H1 (cell line): Measurements from ENCODE around the gene FLT3. TPM values are rescaled to one million over a fixed set of nuclear protein-coding genes. Genes with fewer than 3 reads are reported as not detected.

ENCODE experiments used
- CTCF ChIA-PET: fragments of 300-600 bp; sonication (Branson Sonifier 250); formaldehyde crosslinking; loops from one replicate; lab custom pipeline; 2021; ENCODE audit not compliant: partially characterized antibody; lab: Charles Lee
- POLR2A ChIA-PET: fragments of 300-600 bp; sonication (Branson Sonifier 250); formaldehyde crosslinking; loops from one replicate; lab custom pipeline; 2021; ENCODE audit warnings: inconsistent platforms; ENCODE audit not compliant: partially characterized antibody; lab: Charles Lee
- DNase-seq, 2 experiments: peaks; one replicate each; pipeline versions ENCODE4 v3.0.0 to v3.0.0-alpha.2; 2010 to 2022; ENCODE audit warnings: low spot score in 2 of 2, low read depth in 1 of 2, mixed read lengths in 1 of 2
- FAIRE-seq: peaks from 2 replicates; lab custom pipeline; 2011; peaks lifted over from hg19 to GRCh38; lab: Jason Lieb, UNC
- H2AFZ ChIP-seq: 2 replicates; pipeline ENCODE4 v1.8.1; 2012; ENCODE audit warnings: low read length, inconsistent platforms
- H2AK5ac ChIP-seq: 2 replicates; pipeline ENCODE4 v1.6.1; 2013; ENCODE audit warnings: low read depth, low read length
- H2BK120ac ChIP-seq: replicated peaks from 2 replicates; pipeline ENCODE3; 2013; ENCODE audit warnings: low read depth, low read length, inconsistent platforms
- H2BK12ac ChIP-seq: 2 replicates; pipeline ENCODE4 v1.6.1; 2013; ENCODE audit warnings: low read depth, low read length
- H2BK15ac ChIP-seq: 2 replicates; pipeline ENCODE4 v1.6.1; 2013; ENCODE audit warnings: low read length
- H2BK20ac ChIP-seq: 2 replicates; pipeline ENCODE4 v1.6.1; 2013; ENCODE audit warnings: low read length
- H2BK5ac ChIP-seq: 2 replicates; pipeline ENCODE4 v1.6.1; 2013; ENCODE audit warnings: low read depth, low read length
- H3K14ac ChIP-seq: 2 replicates; pipeline ENCODE4 v1.6.1; 2013; ENCODE audit warnings: inconsistent platforms; ENCODE audit not compliant: insufficient read length
- H3K18ac ChIP-seq: 2 replicates; pipeline ENCODE4 v1.6.1; 2013; ENCODE audit warnings: low read length; ENCODE audit errors: extremely low read depth
- H3K23ac ChIP-seq: 2 replicates; pipeline ENCODE4 v1.6.1; 2013; ENCODE audit warnings: inconsistent platforms; ENCODE audit not compliant: insufficient read length
- H3K23me2 ChIP-seq: 2 replicates; pipeline ENCODE4 v1.6.1; 2013; ENCODE audit warnings: low read depth, low read length
- H3K27ac ChIP-seq: 2 replicates; pipeline ENCODE4 v1.6.1; 2011; ENCODE audit warnings: low read depth, low read length, inconsistent platforms
- H3K27me3 ChIP-seq, 4 experiments: replicated peaks in 1 of 4; 1 replicate in 1 of 4; 2 replicates in 3 of 4; pipeline versions ENCODE4 v1.6.1 to v1.8.1; 2011 to 2013; ENCODE audit warnings: low read length in 3 of 4, mild to moderate bottlenecking in 3 of 4, inconsistent platforms in 2 of 4, mixed read lengths in 2 of 4, moderate library complexity in 1 of 4; ENCODE audit not compliant: control insufficient read depth in 3 of 4, insufficient read depth in 3 of 4; ENCODE audit errors: extremely low read depth in 1 of 4
- H3K36me3 ChIP-seq, 4 experiments: 2 replicates each; pipeline versions ENCODE4 v1.6.1 to v1.8.1; 2011 to 2013; ENCODE audit warnings: mild to moderate bottlenecking in 4 of 4, low read length in 3 of 4, moderate library complexity in 2 of 4, control low read depth in 1 of 4, inconsistent platforms in 1 of 4; ENCODE audit not compliant: insufficient read depth in 4 of 4, control insufficient read depth in 2 of 4
- H3K4ac ChIP-seq: replicated peaks from 2 replicates; pipeline ENCODE3; 2013; ENCODE audit warnings: low read length, low read depth, mixed read lengths, inconsistent platforms; ENCODE audit not compliant: insufficient read length
- H3K4me1 ChIP-seq, 4 experiments: replicated peaks in 1 of 4; 1 replicate in 1 of 4; 2 replicates in 3 of 4; pipeline versions ENCODE4 v1.6.1 to v1.8.1; 2011 to 2013; ENCODE audit warnings: low read length in 3 of 4, inconsistent platforms in 2 of 4, mixed read lengths in 1 of 4; ENCODE audit not compliant: insufficient read depth in 4 of 4, control insufficient read depth in 3 of 4
- H3K4me2 ChIP-seq, 2 experiments: 2 replicates each; pipeline versions ENCODE4 v1.6.1 to v1.8.1; 2011 to 2013; ENCODE audit warnings: low read depth in 2 of 2, low read length in 2 of 2, control low read depth in 1 of 2, inconsistent platforms in 1 of 2, mild to moderate bottlenecking in 1 of 2; ENCODE audit not compliant: insufficient read depth in 1 of 2
- H3K4me3 ChIP-seq, 4 experiments: fragments of 200-600, 300-600 bp in 1 of 4; sonication (generic), shearing (Covaris generic), sonication (Bioruptor Twin) in 1 of 4; 2 replicates each; pipeline versions ENCODE4 v1.5.1 to v1.8.1; 2011 to 2016; ENCODE audit warnings: low read length in 4 of 4, low read depth in 3 of 4, control low read depth in 2 of 4, inconsistent platforms in 2 of 4, mild to moderate bottlenecking in 2 of 4, mixed read lengths in 1 of 4, moderate library complexity in 1 of 4; ENCODE audit not compliant: insufficient read depth in 2 of 4; ENCODE audit errors: extremely low read depth in 1 of 4
- H3K56ac ChIP-seq: replicated peaks from 2 replicates; pipeline ENCODE3; 2013; ENCODE audit warnings: low read depth, mild to moderate bottlenecking, mixed read lengths, low read length, inconsistent platforms; ENCODE audit not compliant: insufficient read length
- H3K79me1 ChIP-seq: 2 replicates; pipeline ENCODE4 v1.6.1; 2013; ENCODE audit warnings: low read depth, low read length, control low read depth
- H3K79me2 ChIP-seq, 2 experiments: 2 replicates each; pipeline versions ENCODE4 v1.6.1 to v1.8.1; 2012 to 2013; ENCODE audit warnings: low read length in 2 of 2, mild to moderate bottlenecking in 2 of 2, inconsistent platforms in 1 of 2; ENCODE audit not compliant: insufficient read depth in 2 of 2, control insufficient read depth in 1 of 2
- H3K9ac ChIP-seq, 4 experiments: replicated peaks in 1 of 4; 1 replicate in 1 of 4; 2 replicates in 3 of 4; pipeline versions ENCODE4 v1.6.1 to v1.8.1; 2011 to 2013; ENCODE audit warnings: low read depth in 3 of 4, low read length in 3 of 4, control low read depth in 2 of 4, mild to moderate bottlenecking in 2 of 4, moderate library complexity in 2 of 4, inconsistent platforms in 1 of 4; ENCODE audit errors: extremely low read depth in 1 of 4
- H3K9me3 ChIP-seq, 2 experiments: 2 replicates each; pipeline versions ENCODE4 v1.6.1 to v1.8.1; 2012 to 2013; ENCODE audit warnings: mild to moderate bottlenecking in 2 of 2, moderate library complexity in 2 of 2, control low read depth in 1 of 2, inconsistent platforms in 1 of 2, low read depth in 1 of 2, low read length in 1 of 2, mixed read lengths in 1 of 2; ENCODE audit not compliant: insufficient read depth in 2 of 2
- H4K20me1 ChIP-seq, 2 experiments: replicated peaks in 1 of 2; 2 replicates each; pipeline versions ENCODE3 to v1.8.1; 2011 to 2013; ENCODE audit warnings: inconsistent platforms in 2 of 2, low read length in 2 of 2, mild to moderate bottlenecking in 1 of 2; ENCODE audit not compliant: insufficient read depth in 2 of 2, control insufficient read depth in 1 of 2
- H4K5ac ChIP-seq: 2 replicates; pipeline ENCODE4 v1.6.1; 2013; ENCODE audit warnings: low read length, low read depth, mixed read lengths, inconsistent platforms; ENCODE audit not compliant: insufficient read length
- H4K8ac ChIP-seq: 2 replicates; pipeline ENCODE4 v1.8.0; 2013; ENCODE audit warnings: mild to moderate bottlenecking, moderate library complexity, low read length, inconsistent platforms; ENCODE audit not compliant: insufficient read depth; ENCODE audit errors: extremely low read depth
- H4K91ac ChIP-seq: replicated peaks from 2 replicates; pipeline ENCODE3; 2013; ENCODE audit warnings: low read length, mixed read lengths, inconsistent platforms; ENCODE audit not compliant: insufficient read length
- BACH1 ChIP-seq: IDR thresholded peaks from 2 replicates; pipeline ENCODE4 v1.6.1; 2012; ENCODE audit warnings: low read length, improper control_type of control experiment
- CREB1 ChIP-seq: IDR thresholded peaks from 2 replicates; pipeline ENCODE4 v1.6.1; 2012; ENCODE audit warnings: inconsistent platforms
- CTBP2 ChIP-seq: IDR thresholded peaks from 2 replicates; pipeline ENCODE4 v1.7.0; 2011; ENCODE audit warnings: borderline replicate concordance, mild to moderate bottlenecking, moderate library complexity, mixed read lengths, low read length; ENCODE audit not compliant: insufficient read depth, insufficient read length
- EP300 ChIP-seq, 2 experiments: IDR thresholded peaks; 1 replicate in 1 of 2; 2 replicates in 1 of 2; pipeline ENCODE4 v1.6.1; 2011 to 2012; ENCODE audit warnings: low read depth in 2 of 2, low read length in 2 of 2, mild to moderate bottlenecking in 2 of 2, borderline replicate concordance in 1 of 2, inconsistent platforms in 1 of 2, moderate library complexity in 1 of 2
- HDAC2 ChIP-seq, 2 experiments: fragments of 300-600 bp in 1 of 2; sonication (generic) in 1 of 2; IDR thresholded peaks; 2 replicates each; pipeline ENCODE4 v1.6.1; 2011 to 2012; ENCODE audit warnings: low read depth in 2 of 2, low read length in 2 of 2, mild to moderate bottlenecking in 2 of 2, moderate library complexity in 2 of 2, borderline replicate concordance in 1 of 2, inconsistent platforms in 1 of 2
- KDM1A ChIP-seq: fragments of 200-600, 300-600 bp; sonication (generic); IDR thresholded peaks from 2 replicates; pipeline ENCODE4 v1.7.1; 2016; ENCODE audit warnings: mild to moderate bottlenecking, low read length, borderline replicate concordance
- MAX ChIP-seq: IDR thresholded peaks from 2 replicates; pipeline ENCODE4 v1.6.1; 2012; ENCODE audit warnings: inconsistent platforms
- POLR2AphosphoS5 ChIP-seq: IDR thresholded peaks from 2 replicates; pipeline ENCODE4 v1.6.1; 2011; ENCODE audit warnings: low read depth, low read length
- SAP30 ChIP-seq: fragments of 300-600 bp; sonication (generic); IDR thresholded peaks from 2 replicates; pipeline ENCODE4 v1.7.1; 2012; ENCODE audit warnings: low read length, moderate library complexity, mild to moderate bottlenecking, inconsistent platforms; ENCODE audit not compliant: insufficient read depth, insufficient replicate concordance
- TAF1 ChIP-seq: IDR thresholded peaks from 2 replicates; pipeline ENCODE4 v1.6.1; 2011; ENCODE audit warnings: mild to moderate bottlenecking, low read depth, low read length
- WGBS, 2 experiments: shearing (Covaris generic) in 1 of 2; methylation state at CpG; one replicate each; pipeline versions ENCODE4 v1.1.6 to v1.1.7; 2013 to 2015; ENCODE audit warnings: low lambda C conversion rate in 2 of 2, mixed read lengths in 2 of 2, inconsistent platforms in 1 of 2, low coverage in 1 of 2, missing lambda C conversion rate in 1 of 2; ENCODE audit not compliant: insufficient replicate concordance in 2 of 2, insufficient coverage in 1 of 2, insufficient read length in 1 of 2; ENCODE audit errors: extremely low coverage in 1 of 2, missing lambda C conversion rate in 1 of 2; 5-methylcytosine and 5-hydroxymethylcytosine counted together
- polyA plus RNA-seq, 7 experiments: library from polyadenylated mRNA; depleted of rRNA in 3 of 7; stranded (reverse) in 5 of 7; unstranded in 2 of 7; fragments of >200 nt in 5 of 7; fragments of 200-250 nt in 2 of 7; gene quantifications; 1 replicate in 5 of 7; 2 replicates in 1 of 7; 4 replicates in 1 of 7; pipeline versions ENCODE4 v1.2.1 to v1.2.3, GENCODE V29; 2011 to 2013; ENCODE audit warnings: missing spikeins in 2 of 7, mixed read lengths in 2 of 7
- total RNA-seq: library from RNA; stranded (reverse); fragmentation: NEBNext Ultra II Directional; extraction: Animal tissue kit (Norgen Biotek cat#: 25700); gene quantifications from 2 replicates; pipeline ENCODE4 v1.2.1, GENCODE V29; 2021

Gene FLT3
- total and polyA plus RNA-seq, 2 of the 8 experiments (the other 6 are each of a cell fraction or from before 2014, with no cell fraction given) = 0.44 to 0.71 TPM

DNA sequence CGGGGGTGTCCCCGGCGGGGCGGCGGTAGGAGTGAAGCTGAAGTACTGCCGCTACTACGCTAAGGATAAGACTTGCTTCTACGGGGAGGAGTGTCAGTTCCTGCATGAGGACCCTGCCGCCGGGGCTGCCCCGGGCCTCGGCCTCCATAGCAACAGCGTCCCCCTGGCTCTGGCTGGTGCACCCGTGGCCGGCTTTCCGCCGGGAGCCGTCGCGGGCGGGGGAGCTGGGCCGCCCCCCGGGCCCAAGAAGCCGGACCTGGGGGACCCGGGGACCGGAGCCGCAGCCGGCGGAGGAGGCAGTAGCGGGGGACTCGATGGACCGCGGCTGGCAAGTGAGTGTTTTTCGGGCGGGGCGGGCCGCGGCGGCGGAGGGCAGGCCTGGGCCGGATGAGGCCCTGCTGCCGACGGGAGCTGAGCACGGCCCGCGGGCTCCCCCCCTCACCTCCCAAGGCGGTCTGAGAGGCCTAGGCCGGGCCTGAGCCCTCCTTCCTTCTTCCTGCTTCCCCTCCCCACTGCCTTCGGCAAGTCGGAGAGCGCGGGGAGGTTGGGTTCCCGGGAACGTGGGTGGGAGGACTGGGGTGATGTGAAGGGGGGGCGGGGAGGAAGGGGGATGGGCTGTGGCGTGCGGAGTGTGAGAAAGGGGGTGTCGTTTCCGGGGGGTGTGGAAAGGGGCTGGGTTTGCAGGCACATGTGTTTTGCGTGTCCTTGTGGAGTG, 38.5 kb upstream of the FLT3 start:
- peak overlapping the region; percentile 77 to 93 (median 92) for H3K4me3 ChIP-seq
- no peaks in the 10 kb centered on the region for H3K27me3 ChIP-seq
- peak overlapping the region; percentile 62 to 77 (median 67) for H3K9ac ChIP-seq
- peak overlapping the region; percentile 70; the same call in 1 of the 2 replicates for H3K27ac ChIP-seq
- H2AFZ ChIP-seq = no peak overlapping the region
- no peaks in the 10 kb centered on the region for H3K36me3 ChIP-seq
- H2BK15ac ChIP-seq = no peak overlapping the region
- H3K56ac ChIP-seq = peak overlapping the region; percentile 73
- WGBS, 2 experiments = 0% methylated on average over 9 of the region's 60 CpGs; no CpG with 5 or more reads in 1 of the 2 experiments
- H3K14ac ChIP-seq = no peak overlapping the region
- peaks cover 17 to 58% of the 10 kb centered on the region in 2 experiments for H3K79me2 ChIP-seq
- H2BK12ac ChIP-seq = peak overlapping the region; percentile 0; the same call in 1 of the 2 replicates
- FAIRE-seq (no peak), DNase-seq (peak; percentile 44 to 86)
- H3K79me1 ChIP-seq = no peaks in the 10 kb centered on the region; the same call in 1 of the 2 replicates
- no peak overlapping the region for H3K4ac ChIP-seq
- H4K5ac ChIP-seq = peak overlapping the region; percentile 62
- peaks cover 0 to 7% of the 10 kb centered on the region in 2 experiments for H4K20me1 ChIP-seq
- peak overlapping the region; percentile 86 for H2BK5ac ChIP-seq
- H4K91ac ChIP-seq = peak overlapping the region; percentile 65
- H3K4me1 ChIP-seq = peaks cover 0 to 11% (median 6%) of the 10 kb centered on the region in 4 experiments; a peak in 5 of 7 replicates
- peak overlapping the region; percentile 88 to 90 for H3K4me2 ChIP-seq
- H2BK20ac ChIP-seq = no peak overlapping the region
- H3K18ac ChIP-seq = peak overlapping the region; percentile 68; the same call in 1 of the 2 replicates
- H2BK120ac ChIP-seq = no peak overlapping the region
- POLR2A ChIA-PET = interaction anchor here (0.7 to 1.9 kb wide), 6 partner anchors 9 to 41 kb away, joined by 3 to 9 read pairs (median 4); no protein-coding TSS in a partner anchor
- peaks cover 6% of the 10 kb centered on the region; the same call in 1 of the 2 replicates for H3K23me2 ChIP-seq
- peak overlapping the region; percentile 83 for H4K8ac ChIP-seq
- no peak overlapping the region for H2AK5ac ChIP-seq
- H3K23ac ChIP-seq = no peak overlapping the region
- CTCF ChIA-PET = interaction anchor here (1.6 kb wide), 1 partner anchor 8 kb away, joined by 5 read pairs; no protein-coding TSS in a partner anchor
- H3K9me3 ChIP-seq = no peaks in the 10 kb centered on the region
- TF ChIP-seq CTBP2 (no peak), KDM1A (no peak), BACH1 (peak; percentile 61; the same call in 1 of the 2 replicates), MAX (peak; percentile 69; the same call in 1 of the 2 replicates), CREB1 (peak; percentile 12; the same call in 1 of the 2 replicates), SAP30 (no peak), HDAC2 (IDR thresholded peaks at IDR 0.05; ENCODE audit: borderline replicate concordance in 1 of 2, low read depth in 2 of 2, low read length in 2 of 2) (peak; percentile 57 to 61; a peak in 2 of 4 replicates), TAF1 (peak; percentile 54; the same call in 1 of the 2 replicates), POLR2AphosphoS5 (peak; percentile 33; the same call in 1 of the 2 replicates), EP300 (IDR thresholded peaks at IDR 0.05; ENCODE audit: borderline replicate concordance in 1 of 2, low read depth in 2 of 2, low read length in 2 of 2) (0 out of 3 replicates have a peak, but pooled peaks of 1 of the 2 experiments have one; percentile 18)
